H1 (cell line): ENCODE results near the gene KRT80. TPM values are rescaled to one million over a fixed set of nuclear protein-coding genes. Genes with fewer than 3 reads are reported as not detected.

Experiments used
- ASH2L ChIP-seq: fragments of 200-600, 300-600 bp; sonication (generic); IDR thresholded peaks from one replicate; pipeline ENCODE4 v1.7.1; 2017; ENCODE audit warnings: low read length
- POLR2AphosphoS5 ChIP-seq: IDR thresholded peaks from 2 replicates; pipeline ENCODE4 v1.6.1; 2011; ENCODE audit warnings: low read depth, low read length
- POU5F1 ChIP-seq: IDR thresholded peaks from 2 replicates; pipeline ENCODE4 v1.6.1; 2011; ENCODE audit warnings: low read depth, mild to moderate bottlenecking, low read length, moderate library complexity
- RXRA ChIP-seq: IDR thresholded peaks from 2 replicates; pipeline ENCODE4 v1.6.1; 2011; ENCODE audit warnings: low read depth, mild to moderate bottlenecking, low read length, moderate library complexity; ENCODE audit not compliant: insufficient read depth
- SIRT6 ChIP-seq: IDR thresholded peaks from one replicate; pipeline ENCODE4 v1.7.1; 2012; ENCODE audit warnings: low read length, inconsistent platforms
- SRF ChIP-seq: IDR thresholded peaks from 2 replicates; pipeline ENCODE4 v1.6.1; 2011; ENCODE audit warnings: mild to moderate bottlenecking, low read depth, low read length, moderate library complexity
- TCF12 ChIP-seq: IDR thresholded peaks from 2 replicates; pipeline ENCODE4 v1.6.1; 2011; ENCODE audit warnings: low read depth, mild to moderate bottlenecking, low read length
- ZNF274 ChIP-seq: IDR thresholded peaks from 2 replicates; pipeline ENCODE4 v1.7.0; 2012; ENCODE audit warnings: low read length, borderline replicate concordance; ENCODE audit errors: extremely low read depth
- polyA plus RNA-seq, 7 experiments: library from polyadenylated mRNA; depleted of rRNA in 3 of 7; stranded (reverse) in 5 of 7; unstranded in 2 of 7; fragments of >200 nt in 5 of 7; fragments of 200-250 nt in 2 of 7; gene quantifications; 1 replicate in 5 of 7; 2 replicates in 1 of 7; 4 replicates in 1 of 7; pipeline versions ENCODE4 v1.2.1 to v1.2.3, GENCODE V29; 2011 to 2013; ENCODE audit warnings: missing spikeins in 2 of 7, mixed read lengths in 2 of 7
- total RNA-seq: library from RNA; stranded (reverse); fragmentation: NEBNext Ultra II Directional; extraction: Animal tissue kit (Norgen Biotek cat#: 25700); gene quantifications from 2 replicates; pipeline ENCODE4 v1.2.1, GENCODE V29; 2021
- TF ChIP-seq, protein P1 (sequence below): fragments of 300-600 bp; sonication (generic); IDR thresholded peaks from 2 replicates; pipeline ENCODE4 v1.7.1; 2012; ENCODE audit warnings: low read length, moderate library complexity, mild to moderate bottlenecking, inconsistent platforms; ENCODE audit not compliant: insufficient replicate concordance
- TF ChIP-seq, protein P2 (sequence below): IDR thresholded peaks from 2 replicates; pipeline ENCODE4 v1.6.1; 2012; ENCODE audit warnings: inconsistent platforms
- TF ChIP-seq, protein P3 (sequence below): IDR thresholded peaks from 2 replicates; pipeline ENCODE4 v1.6.1; 2012; ENCODE audit warnings: inconsistent platforms

Gene KRT80
- total and polyA plus RNA-seq, 2 of the 8 experiments (the other 6 are each of a cell fraction or from before 2014, with no cell fraction given), result 0.05 TPM; not detected in 1

GRCh38 chr12:52236386-52237050 is 44.7 kb upstream of the KRT80 start (continued):
- TF ChIP-seq, protein P1, sequence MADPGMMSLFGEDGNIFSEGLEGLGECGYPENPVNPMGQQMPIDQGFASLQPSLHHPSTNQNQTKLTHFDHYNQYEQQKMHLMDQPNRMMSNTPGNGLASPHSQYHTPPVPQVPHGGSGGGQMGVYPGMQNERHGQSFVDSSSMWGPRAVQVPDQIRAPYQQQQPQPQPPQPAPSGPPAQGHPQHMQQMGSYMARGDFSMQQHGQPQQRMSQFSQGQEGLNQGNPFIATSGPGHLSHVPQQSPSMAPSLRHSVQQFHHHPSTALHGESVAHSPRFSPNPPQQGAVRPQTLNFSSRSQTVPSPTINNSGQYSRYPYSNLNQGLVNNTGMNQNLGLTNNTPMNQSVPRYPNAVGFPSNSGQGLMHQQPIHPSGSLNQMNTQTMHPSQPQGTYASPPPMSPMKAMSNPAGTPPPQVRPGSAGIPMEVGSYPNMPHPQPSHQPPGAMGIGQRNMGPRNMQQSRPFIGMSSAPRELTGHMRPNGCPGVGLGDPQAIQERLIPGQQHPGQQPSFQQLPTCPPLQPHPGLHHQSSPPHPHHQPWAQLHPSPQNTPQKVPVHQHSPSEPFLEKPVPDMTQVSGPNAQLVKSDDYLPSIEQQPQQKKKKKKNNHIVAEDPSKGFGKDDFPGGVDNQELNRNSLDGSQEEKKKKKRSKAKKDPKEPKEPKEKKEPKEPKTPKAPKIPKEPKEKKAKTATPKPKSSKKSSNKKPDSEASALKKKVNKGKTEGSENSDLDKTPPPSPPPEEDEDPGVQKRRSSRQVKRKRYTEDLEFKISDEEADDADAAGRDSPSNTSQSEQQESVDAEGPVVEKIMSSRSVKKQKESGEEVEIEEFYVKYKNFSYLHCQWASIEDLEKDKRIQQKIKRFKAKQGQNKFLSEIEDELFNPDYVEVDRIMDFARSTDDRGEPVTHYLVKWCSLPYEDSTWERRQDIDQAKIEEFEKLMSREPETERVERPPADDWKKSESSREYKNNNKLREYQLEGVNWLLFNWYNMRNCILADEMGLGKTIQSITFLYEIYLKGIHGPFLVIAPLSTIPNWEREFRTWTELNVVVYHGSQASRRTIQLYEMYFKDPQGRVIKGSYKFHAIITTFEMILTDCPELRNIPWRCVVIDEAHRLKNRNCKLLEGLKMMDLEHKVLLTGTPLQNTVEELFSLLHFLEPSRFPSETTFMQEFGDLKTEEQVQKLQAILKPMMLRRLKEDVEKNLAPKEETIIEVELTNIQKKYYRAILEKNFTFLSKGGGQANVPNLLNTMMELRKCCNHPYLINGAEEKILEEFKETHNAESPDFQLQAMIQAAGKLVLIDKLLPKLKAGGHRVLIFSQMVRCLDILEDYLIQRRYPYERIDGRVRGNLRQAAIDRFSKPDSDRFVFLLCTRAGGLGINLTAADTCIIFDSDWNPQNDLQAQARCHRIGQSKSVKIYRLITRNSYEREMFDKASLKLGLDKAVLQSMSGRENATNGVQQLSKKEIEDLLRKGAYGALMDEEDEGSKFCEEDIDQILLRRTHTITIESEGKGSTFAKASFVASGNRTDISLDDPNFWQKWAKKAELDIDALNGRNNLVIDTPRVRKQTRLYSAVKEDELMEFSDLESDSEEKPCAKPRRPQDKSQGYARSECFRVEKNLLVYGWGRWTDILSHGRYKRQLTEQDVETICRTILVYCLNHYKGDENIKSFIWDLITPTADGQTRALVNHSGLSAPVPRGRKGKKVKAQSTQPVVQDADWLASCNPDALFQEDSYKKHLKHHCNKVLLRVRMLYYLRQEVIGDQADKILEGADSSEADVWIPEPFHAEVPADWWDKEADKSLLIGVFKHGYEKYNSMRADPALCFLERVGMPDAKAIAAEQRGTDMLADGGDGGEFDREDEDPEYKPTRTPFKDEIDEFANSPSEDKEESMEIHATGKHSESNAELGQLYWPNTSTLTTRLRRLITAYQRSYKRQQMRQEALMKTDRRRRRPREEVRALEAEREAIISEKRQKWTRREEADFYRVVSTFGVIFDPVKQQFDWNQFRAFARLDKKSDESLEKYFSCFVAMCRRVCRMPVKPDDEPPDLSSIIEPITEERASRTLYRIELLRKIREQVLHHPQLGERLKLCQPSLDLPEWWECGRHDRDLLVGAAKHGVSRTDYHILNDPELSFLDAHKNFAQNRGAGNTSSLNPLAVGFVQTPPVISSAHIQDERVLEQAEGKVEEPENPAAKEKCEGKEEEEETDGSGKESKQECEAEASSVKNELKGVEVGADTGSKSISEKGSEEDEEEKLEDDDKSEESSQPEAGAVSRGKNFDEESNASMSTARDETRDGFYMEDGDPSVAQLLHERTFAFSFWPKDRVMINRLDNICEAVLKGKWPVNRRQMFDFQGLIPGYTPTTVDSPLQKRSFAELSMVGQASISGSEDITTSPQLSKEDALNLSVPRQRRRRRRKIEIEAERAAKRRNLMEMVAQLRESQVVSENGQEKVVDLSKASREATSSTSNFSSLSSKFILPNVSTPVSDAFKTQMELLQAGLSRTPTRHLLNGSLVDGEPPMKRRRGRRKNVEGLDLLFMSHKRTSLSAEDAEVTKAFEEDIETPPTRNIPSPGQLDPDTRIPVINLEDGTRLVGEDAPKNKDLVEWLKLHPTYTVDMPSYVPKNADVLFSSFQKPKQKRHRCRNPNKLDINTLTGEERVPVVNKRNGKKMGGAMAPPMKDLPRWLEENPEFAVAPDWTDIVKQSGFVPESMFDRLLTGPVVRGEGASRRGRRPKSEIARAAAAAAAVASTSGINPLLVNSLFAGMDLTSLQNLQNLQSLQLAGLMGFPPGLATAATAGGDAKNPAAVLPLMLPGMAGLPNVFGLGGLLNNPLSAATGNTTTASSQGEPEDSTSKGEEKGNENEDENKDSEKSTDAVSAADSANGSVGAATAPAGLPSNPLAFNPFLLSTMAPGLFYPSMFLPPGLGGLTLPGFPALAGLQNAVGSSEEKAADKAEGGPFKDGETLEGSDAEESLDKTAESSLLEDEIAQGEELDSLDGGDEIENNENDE, result no peak
- no peak for TF ChIP-seq SRF
- TF ChIP-seq RXRA, result no peak
- TF ChIP-seq SIRT6, result no peak
- TF ChIP-seq, protein P2, sequence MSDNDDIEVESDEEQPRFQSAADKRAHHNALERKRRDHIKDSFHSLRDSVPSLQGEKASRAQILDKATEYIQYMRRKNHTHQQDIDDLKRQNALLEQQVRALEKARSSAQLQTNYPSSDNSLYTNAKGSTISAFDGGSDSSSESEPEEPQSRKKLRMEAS, result no peak
- TF ChIP-seq TCF12, result no peak
- TF ChIP-seq ZNF274, result no peak
- no peak for TF ChIP-seq POU5F1
- no peak for TF ChIP-seq POLR2AphosphoS5
- no peak for TF ChIP-seq ASH2L
- TF ChIP-seq, protein P3, sequence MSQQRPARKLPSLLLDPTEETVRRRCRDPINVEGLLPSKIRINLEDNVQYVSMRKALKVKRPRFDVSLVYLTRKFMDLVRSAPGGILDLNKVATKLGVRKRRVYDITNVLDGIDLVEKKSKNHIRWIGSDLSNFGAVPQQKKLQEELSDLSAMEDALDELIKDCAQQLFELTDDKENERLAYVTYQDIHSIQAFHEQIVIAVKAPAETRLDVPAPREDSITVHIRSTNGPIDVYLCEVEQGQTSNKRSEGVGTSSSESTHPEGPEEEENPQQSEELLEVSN, result no peak
